ENCODE measurements around the gene RAB9A.

GRCh38 chrX:13693341-13693961 lies 4.5 kb downstream of the RAB9A start:
- TF ChIP-seq CTCF (IDR thresholded peaks at IDR 0.05) (no peak), POLR2A (IDR thresholded peaks at IDR 0.05) (no peak)
